ENCODE data around the gene ZNF35.

The ZNF35 gene

GRCh38 chr3:44647771-44648170 is 761 bp upstream of the ZNF35 start:
- no peak for ATAC-seq
- TF ChIP-seq SNAI2 (CRISPR knock-in tag; IDR thresholded peaks at IDR 0.05) (no peak), TCF4 (CRISPR knock-in tag; IDR thresholded peaks at IDR 0.05; ENCODE audit: borderline replicate concordance) (no peak), ZNF70 (CRISPR knock-in tag; IDR thresholded peaks at IDR 0.05) (no peak), PPARA (CRISPR knock-in tag; IDR thresholded peaks at IDR 0.05; ENCODE audit: borderline replicate concordance) (no peak), ISL1 (CRISPR knock-in tag; IDR thresholded peaks at IDR 0.05) (no peak), RARB (CRISPR knock-in tag; IDR thresholded peaks at IDR 0.05) (no peak), CSDC2 (CRISPR knock-in tag; IDR thresholded peaks at IDR 0.05) (no peak), BACH2 (CRISPR knock-in tag; IDR thresholded peaks at IDR 0.05; ENCODE audit: borderline replicate concordance) (no peak), ARNTL (CRISPR knock-in tag; IDR thresholded peaks at IDR 0.05; ENCODE audit: borderline replicate concordance, low read depth) (no peak), CREB5 (CRISPR knock-in tag; IDR thresholded peaks at IDR 0.05; ENCODE audit: low read depth) (no peak)
- TF ChIP-seq, protein P1, sequence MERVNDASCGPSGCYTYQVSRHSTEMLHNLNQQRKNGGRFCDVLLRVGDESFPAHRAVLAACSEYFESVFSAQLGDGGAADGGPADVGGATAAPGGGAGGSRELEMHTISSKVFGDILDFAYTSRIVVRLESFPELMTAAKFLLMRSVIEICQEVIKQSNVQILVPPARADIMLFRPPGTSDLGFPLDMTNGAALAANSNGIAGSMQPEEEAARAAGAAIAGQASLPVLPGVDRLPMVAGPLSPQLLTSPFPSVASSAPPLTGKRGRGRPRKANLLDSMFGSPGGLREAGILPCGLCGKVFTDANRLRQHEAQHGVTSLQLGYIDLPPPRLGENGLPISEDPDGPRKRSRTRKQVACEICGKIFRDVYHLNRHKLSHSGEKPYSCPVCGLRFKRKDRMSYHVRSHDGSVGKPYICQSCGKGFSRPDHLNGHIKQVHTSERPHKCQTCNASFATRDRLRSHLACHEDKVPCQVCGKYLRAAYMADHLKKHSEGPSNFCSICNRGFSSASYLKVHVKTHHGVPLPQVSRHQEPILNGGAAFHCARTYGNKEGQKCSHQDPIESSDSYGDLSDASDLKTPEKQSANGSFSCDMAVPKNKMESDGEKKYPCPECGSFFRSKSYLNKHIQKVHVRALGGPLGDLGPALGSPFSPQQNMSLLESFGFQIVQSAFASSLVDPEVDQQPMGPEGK (CRISPR knock-in tag; IDR thresholded peaks at IDR 0.05; ENCODE audit: borderline replicate concordance), result no peak

DNA sequence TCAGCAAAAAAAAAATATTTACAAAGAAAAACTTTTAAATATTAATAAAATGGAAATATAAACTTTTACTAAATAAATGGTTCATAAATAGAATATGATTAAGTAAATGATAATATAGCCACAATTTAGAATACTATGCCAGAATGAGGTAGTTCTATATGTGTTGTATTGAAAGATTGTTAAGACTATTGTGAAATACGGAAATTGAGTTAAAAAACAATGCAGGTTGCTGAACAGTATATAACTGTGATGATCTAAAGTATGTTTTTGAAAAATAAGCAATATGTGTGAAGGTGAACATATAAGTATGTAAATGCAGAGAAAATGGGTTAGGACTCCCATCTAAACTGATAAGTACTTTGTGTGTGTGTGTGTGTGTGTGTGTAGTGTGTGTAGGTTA is 1.2 kb downstream of the ZNF35 start:
- TF ChIP-seq PPARA (CRISPR knock-in tag; IDR thresholded peaks at IDR 0.05; ENCODE audit: borderline replicate concordance), result no peak
- TF ChIP-seq CSDC2 (CRISPR knock-in tag; IDR thresholded peaks at IDR 0.05), result no peak
- TF ChIP-seq ZC3H10 (CRISPR knock-in tag; IDR thresholded peaks at IDR 0.05), result no peak
- no peak for TF ChIP-seq ZFP30 (CRISPR knock-in tag; IDR thresholded peaks at IDR 0.05)
- no peak for TF ChIP-seq BACH2 (CRISPR knock-in tag; IDR thresholded peaks at IDR 0.05; ENCODE audit: borderline replicate concordance)
- no peak for TF ChIP-seq ZNF8 (CRISPR knock-in tag; IDR thresholded peaks at IDR 0.05)
- no peak for TF ChIP-seq TCF4 (CRISPR knock-in tag; IDR thresholded peaks at IDR 0.05; ENCODE audit: borderline replicate concordance)
- TF ChIP-seq CREB5 (CRISPR knock-in tag; IDR thresholded peaks at IDR 0.05; ENCODE audit: low read depth), result no peak
- TF ChIP-seq ZNF70 (CRISPR knock-in tag; IDR thresholded peaks at IDR 0.05), result no peak
- no peak for TF ChIP-seq TOX (CRISPR knock-in tag; IDR thresholded peaks at IDR 0.05; ENCODE audit: borderline replicate concordance)
- TF ChIP-seq, protein P1 (CRISPR knock-in tag; IDR thresholded peaks at IDR 0.05; ENCODE audit: borderline replicate concordance), result no peak
- TF ChIP-seq POU6F1 (CRISPR knock-in tag; IDR thresholded peaks at IDR 0.05; ENCODE audit: borderline replicate concordance, low read depth), result no peak
- TF ChIP-seq, protein P2, sequence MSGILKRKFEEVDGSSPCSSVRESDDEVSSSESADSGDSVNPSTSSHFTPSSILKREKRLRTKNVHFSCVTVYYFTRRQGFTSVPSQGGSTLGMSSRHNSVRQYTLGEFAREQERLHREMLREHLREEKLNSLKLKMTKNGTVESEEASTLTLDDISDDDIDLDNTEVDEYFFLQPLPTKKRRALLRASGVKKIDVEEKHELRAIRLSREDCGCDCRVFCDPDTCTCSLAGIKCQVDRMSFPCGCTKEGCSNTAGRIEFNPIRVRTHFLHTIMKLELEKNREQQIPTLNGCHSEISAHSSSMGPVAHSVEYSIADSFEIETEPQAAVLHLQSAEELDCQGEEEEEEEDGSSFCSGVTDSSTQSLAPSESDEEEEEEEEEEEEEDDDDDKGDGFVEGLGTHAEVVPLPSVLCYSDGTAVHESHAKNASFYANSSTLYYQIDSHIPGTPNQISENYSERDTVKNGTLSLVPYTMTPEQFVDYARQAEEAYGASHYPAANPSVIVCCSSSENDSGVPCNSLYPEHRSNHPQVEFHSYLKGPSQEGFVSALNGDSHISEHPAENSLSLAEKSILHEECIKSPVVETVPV (CRISPR knock-in tag; IDR thresholded peaks at IDR 0.05), result no peak
- TF ChIP-seq ZNF565 (CRISPR knock-in tag; conservative IDR thresholded peaks at IDR 0.05; ENCODE audit: low read depth), result no peak
- TF ChIP-seq ISL1 (CRISPR knock-in tag; IDR thresholded peaks at IDR 0.05), result no peak
- TF ChIP-seq ESRRG (CRISPR knock-in tag; IDR thresholded peaks at IDR 0.05), result no peak
- no peak for ATAC-seq

- no peak for TF ChIP-seq PPARA (CRISPR knock-in tag; IDR thresholded peaks at IDR 0.05; ENCODE audit: borderline replicate concordance)
- TF ChIP-seq CSDC2 (CRISPR knock-in tag; IDR thresholded peaks at IDR 0.05), result no peak
- TF ChIP-seq ZFP30 (CRISPR knock-in tag; IDR thresholded peaks at IDR 0.05), result no peak
- TF ChIP-seq, protein P2 (CRISPR knock-in tag; IDR thresholded peaks at IDR 0.05), result no peak
These were observed 5.5 kb downstream of the ZNF35 start for GRCh38 chr3:44654039-44654438.

More at GRCh38 chr3:44654039-44654438, 5.5 kb downstream of the ZNF35 start:
- no peak for ATAC-seq
